Activated T-helper 1 cell treated with Interleukin-2 at 50 U/mL for 16 hours (primary cell): ENCODE results near the gene ABCC10.
"Not testable (repeated sequence)": the region's sequence is repeated elsewhere in the genome, so short reads cannot be mapped to it uniquely, and the experiment has no call there.

Experiments
- DNase-seq: peaks from one replicate; pipeline ENCODE4 v3.0.0-alpha.2; 2020; ENCODE audit warnings: low read depth

ABCC10 gene

GRCh38 chr6:43496370-43497128 lies 69.2 kb downstream of the ABCC10 start:
- DNase-seq = no peak

GRCh38 chr6:43497129-43497396 lies 69.7 kb downstream of the ABCC10 start:
- DNase-seq = no peak

- DNase-seq = no peak
Measured at GRCh38 chr6:43497689-43498088, 70.3 kb downstream of the ABCC10 start.

GRCh38 chr6:43498291-43498690 lies 71.0 kb downstream of the ABCC10 start:
- DNase-seq = not testable (repeated sequence)

GRCh38 chr6:43499028-43499815 lies 71.9 kb downstream of the ABCC10 start:
- no peak for DNase-seq
